ENCODE data around the gene PCGF2. TPM values are rescaled to one million over a fixed set of nuclear protein-coding genes. Genes with fewer than 3 reads are reported as not detected.
A peak's percentile ranks its signal among the peaks of the same experiment; 100 is the strongest.

Gene PCGF2
- total and polyA plus RNA-seq, 9 of the 15 experiments (the other 6 are each of a cell fraction or from before 2014, with no cell fraction given): 1.3 to 33.4 (median 7.0) TPM

GRCh38 chr17:38719943-38720641 is 28.0 kb downstream of the PCGF2 start (continued):
- TF ChIP-seq, protein P1, sequence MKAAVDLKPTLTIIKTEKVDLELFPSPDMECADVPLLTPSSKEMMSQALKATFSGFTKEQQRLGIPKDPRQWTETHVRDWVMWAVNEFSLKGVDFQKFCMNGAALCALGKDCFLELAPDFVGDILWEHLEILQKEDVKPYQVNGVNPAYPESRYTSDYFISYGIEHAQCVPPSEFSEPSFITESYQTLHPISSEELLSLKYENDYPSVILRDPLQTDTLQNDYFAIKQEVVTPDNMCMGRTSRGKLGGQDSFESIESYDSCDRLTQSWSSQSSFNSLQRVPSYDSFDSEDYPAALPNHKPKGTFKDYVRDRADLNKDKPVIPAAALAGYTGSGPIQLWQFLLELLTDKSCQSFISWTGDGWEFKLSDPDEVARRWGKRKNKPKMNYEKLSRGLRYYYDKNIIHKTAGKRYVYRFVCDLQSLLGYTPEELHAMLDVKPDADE (conservative IDR thresholded peaks at IDR 0.05; ENCODE audit: control insufficient read depth, low read depth, low read length): no peak
- TF ChIP-seq KAT8 (IDR thresholded peaks at IDR 0.05; ENCODE audit: low read depth): no peak
- TF ChIP-seq NR2F6 (CRISPR knock-in tag; IDR thresholded peaks at IDR 0.05): no peak
- peak; percentile 62 for TF ChIP-seq NFIC (IDR thresholded peaks at IDR 0.05)
- TF ChIP-seq, protein P2, sequence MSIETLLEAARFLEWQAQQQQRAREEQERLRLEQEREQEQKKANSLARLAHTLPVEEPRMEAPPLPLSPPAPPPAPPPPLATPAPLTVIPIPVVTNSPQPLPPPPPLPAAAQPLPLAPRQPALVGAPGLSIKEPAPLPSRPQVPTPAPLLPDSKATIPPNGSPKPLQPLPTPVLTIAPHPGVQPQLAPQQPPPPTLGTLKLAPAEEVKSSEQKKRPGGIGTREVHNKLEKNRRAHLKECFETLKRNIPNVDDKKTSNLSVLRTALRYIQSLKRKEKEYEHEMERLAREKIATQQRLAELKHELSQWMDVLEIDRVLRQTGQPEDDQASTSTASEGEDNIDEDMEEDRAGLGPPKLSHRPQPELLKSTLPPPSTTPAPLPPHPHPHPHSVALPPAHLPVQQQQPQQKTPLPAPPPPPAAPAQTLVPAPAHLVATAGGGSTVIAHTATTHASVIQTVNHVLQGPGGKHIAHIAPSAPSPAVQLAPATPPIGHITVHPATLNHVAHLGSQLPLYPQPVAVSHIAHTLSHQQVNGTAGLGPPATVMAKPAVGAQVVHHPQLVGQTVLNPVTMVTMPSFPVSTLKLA (conservative IDR thresholded peaks at IDR 0.05): no peak
- TF ChIP-seq, protein P3, sequence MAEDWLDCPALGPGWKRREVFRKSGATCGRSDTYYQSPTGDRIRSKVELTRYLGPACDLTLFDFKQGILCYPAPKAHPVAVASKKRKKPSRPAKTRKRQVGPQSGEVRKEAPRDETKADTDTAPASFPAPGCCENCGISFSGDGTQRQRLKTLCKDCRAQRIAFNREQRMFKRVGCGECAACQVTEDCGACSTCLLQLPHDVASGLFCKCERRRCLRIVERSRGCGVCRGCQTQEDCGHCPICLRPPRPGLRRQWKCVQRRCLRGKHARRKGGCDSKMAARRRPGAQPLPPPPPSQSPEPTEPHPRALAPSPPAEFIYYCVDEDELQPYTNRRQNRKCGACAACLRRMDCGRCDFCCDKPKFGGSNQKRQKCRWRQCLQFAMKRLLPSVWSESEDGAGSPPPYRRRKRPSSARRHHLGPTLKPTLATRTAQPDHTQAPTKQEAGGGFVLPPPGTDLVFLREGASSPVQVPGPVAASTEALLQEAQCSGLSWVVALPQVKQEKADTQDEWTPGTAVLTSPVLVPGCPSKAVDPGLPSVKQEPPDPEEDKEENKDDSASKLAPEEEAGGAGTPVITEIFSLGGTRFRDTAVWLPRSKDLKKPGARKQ (CRISPR knock-in tag; IDR thresholded peaks at IDR 0.05): no peak
- TF ChIP-seq, protein P4, sequence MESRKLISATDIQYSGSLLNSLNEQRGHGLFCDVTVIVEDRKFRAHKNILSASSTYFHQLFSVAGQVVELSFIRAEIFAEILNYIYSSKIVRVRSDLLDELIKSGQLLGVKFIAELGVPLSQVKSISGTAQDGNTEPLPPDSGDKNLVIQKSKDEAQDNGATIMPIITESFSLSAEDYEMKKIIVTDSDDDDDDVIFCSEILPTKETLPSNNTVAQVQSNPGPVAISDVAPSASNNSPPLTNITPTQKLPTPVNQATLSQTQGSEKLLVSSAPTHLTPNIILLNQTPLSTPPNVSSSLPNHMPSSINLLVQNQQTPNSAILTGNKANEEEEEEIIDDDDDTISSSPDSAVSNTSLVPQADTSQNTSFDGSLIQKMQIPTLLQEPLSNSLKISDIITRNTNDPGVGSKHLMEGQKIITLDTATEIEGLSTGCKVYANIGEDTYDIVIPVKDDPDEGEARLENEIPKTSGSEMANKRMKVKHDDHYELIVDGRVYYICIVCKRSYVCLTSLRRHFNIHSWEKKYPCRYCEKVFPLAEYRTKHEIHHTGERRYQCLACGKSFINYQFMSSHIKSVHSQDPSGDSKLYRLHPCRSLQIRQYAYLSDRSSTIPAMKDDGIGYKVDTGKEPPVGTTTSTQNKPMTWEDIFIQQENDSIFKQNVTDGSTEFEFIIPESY (CRISPR knock-in tag; IDR thresholded peaks at IDR 0.05): peak; percentile 93

Measured in K562 (cell line).